Measurements from ENCODE around the gene KCNG3.

Gene KCNG3

GRCh38 chr2:42486145-42486906, 7.5 kb downstream of the KCNG3 start:
- no peak for DNase-seq (ENCODE audit: low read depth)

GRCh38 chr2:42480402-42480801, 13.4 kb downstream of the KCNG3 start:
- DNase-seq (ENCODE audit: low read depth): no peak

GRCh38 chr2:42474765-42475454, 18.9 kb downstream of the KCNG3 start:
- no peak for DNase-seq (ENCODE audit: low read depth)

GRCh38 chr2:42470706-42471105, 23.1 kb downstream of the KCNG3 start:
- no peak for DNase-seq (ENCODE audit: low read depth)

- no peak for DNase-seq (ENCODE audit: low read depth)
These were observed 29.2 kb downstream of the KCNG3 start for GRCh38 chr2:42464631-42465030.

GRCh38 chr2:42463570-42463969, 30.2 kb downstream of the KCNG3 start:
- DNase-seq (ENCODE audit: low read depth): no peak

GRCh38 chr2:42459296-42459695, 34.5 kb downstream of the KCNG3 start:
- no peak for DNase-seq (ENCODE audit: low read depth)

- DNase-seq (ENCODE audit: low read depth): no peak
These were observed 35.4 kb downstream of the KCNG3 start for GRCh38 chr2:42458396-42458795.

- DNase-seq (ENCODE audit: low read depth): no peak
These were observed 36.8 kb downstream of the KCNG3 start for GRCh38 chr2:42457011-42457410.

GRCh38 chr2:42456126-42456839, 37.5 kb downstream of the KCNG3 start:
- DNase-seq (ENCODE audit: low read depth): no peak

GRCh38 chr2:42452545-42452944, 41.2 kb downstream of the KCNG3 start:
- no peak for DNase-seq (ENCODE audit: low read depth)

GRCh38 chr2:42450136-42450535, 43.6 kb downstream of the KCNG3 start:
- DNase-seq (ENCODE audit: low read depth): no peak

GRCh38 chr2:42449163-42450087, 44.4 kb downstream of the KCNG3 start:
- DNase-seq (ENCODE audit: low read depth): no peak

- no peak for DNase-seq (ENCODE audit: low read depth)
These were observed 45.6 kb downstream of the KCNG3 start for GRCh38 chr2:42448163-42448562.

GRCh38 chr2:42446503-42447271, 47.1 kb downstream of the KCNG3 start:
- no peak for DNase-seq (ENCODE audit: low read depth)

- DNase-seq (ENCODE audit: low read depth): no peak
These were observed 49.9 kb downstream of the KCNG3 start for GRCh38 chr2:42443718-42444399.

- no peak for DNase-seq (ENCODE audit: low read depth)
These were observed 51.0 kb downstream of the KCNG3 start for GRCh38 chr2:42442774-42443173.

GRCh38 chr2:42438685-42439084, 55.1 kb downstream of the KCNG3 start:
- DNase-seq (ENCODE audit: low read depth): no peak

GRCh38 chr2:42436370-42436769, 57.4 kb downstream of the KCNG3 start:
- no peak for DNase-seq (ENCODE audit: low read depth)

GRCh38 chr2:42435628-42436027, 58.2 kb downstream of the KCNG3 start:
- DNase-seq (ENCODE audit: low read depth): no peak

GRCh38 chr2:42430188-42430587, 63.6 kb downstream of the KCNG3 start:
- no peak for DNase-seq (ENCODE audit: low read depth)
